ENCODE data around the gene AMOTL1.

The AMOTL1 gene

DNA sequence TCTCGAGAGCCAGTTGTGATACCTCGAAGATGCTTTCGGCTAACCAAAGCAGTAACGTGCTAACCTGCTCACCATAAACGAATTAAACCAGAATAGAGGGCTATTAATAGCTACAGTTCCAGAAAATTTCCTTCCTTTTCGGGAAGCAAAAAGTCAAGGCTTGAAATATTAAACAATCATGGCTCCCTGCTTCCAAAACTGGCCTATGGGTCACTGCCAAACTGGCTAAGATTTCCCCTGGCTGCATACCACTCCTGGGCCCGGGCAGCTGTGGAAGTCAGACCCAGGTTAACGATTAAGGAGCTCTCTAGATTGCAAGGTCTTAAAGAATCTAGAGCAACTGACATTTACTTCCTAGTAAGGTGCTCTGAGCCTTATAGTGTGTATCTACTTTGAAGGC is 1.7 kb downstream of the AMOTL1 start:
- no peak for DNase-seq (ENCODE audit: low read depth, low spot score)
- H3K9me3 ChIP-seq (ENCODE audit: low read depth, low read length): no peaks in the 10 kb centered on the region
- H3K9ac ChIP-seq (ENCODE audit: insufficient read length): peak overlapping the region; percentile 92
- H3K27ac ChIP-seq: no peak overlapping the region
- peak overlapping the region; percentile 84 for H3K4me3 ChIP-seq
- peaks cover 10% of the 10 kb centered on the region; the same call in 1 of the 2 replicates for H3K36me3 ChIP-seq (ENCODE audit: insufficient read depth, low read length)
- TF ChIP-seq EZH2 (IDR thresholded peaks at IDR 0.05) (no peak), FOXP2 (optimal IDR thresholded peaks at IDR 0.05; ENCODE audit: control extremely low read depth, extremely low read length, insufficient read depth) (no peak), POLR2AphosphoS5 (IDR thresholded peaks at IDR 0.05; ENCODE audit: borderline replicate concordance, low read depth, low read length) (no peak)

DNA sequence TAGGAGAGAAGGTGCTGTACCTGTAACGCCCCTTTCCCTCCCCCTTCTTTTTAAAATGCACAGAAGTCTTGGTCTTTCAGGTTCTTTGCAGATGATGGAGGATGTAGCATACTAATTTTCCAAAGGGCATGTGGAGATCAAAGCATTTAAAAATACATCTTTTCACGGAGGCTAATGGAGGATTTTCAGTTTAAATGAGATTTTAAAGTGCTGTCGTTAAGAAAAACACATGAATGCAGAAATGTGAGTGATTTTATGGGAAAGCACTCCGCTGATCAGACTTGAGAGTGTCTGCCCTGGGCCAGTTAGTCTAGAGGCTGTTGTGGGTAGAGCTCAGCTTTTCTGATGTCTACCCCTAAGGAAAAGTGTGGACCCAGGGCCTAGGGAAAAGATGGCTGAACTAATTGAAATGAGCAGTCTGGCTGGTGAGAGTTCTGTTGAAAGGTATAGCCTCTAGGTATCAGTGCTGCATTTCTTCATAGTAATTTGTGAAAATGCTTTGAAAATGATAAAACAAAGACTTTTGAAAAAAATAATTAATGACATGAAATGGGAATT is 2.5 kb downstream of the AMOTL1 start:
- TF ChIP-seq EZH2 (IDR thresholded peaks at IDR 0.05) (no peak), FOXP2 (optimal IDR thresholded peaks at IDR 0.05; ENCODE audit: control extremely low read depth, extremely low read length, insufficient read depth) (no peak), POLR2AphosphoS5 (IDR thresholded peaks at IDR 0.05; ENCODE audit: borderline replicate concordance, low read depth, low read length) (no peak)
- DNase-seq (ENCODE audit: low read depth, low spot score): no peak
- Histone ChIP-seq H3K9me3 (ENCODE audit: low read depth, low read length) (no peaks in the 10 kb centered on the region), H3K9ac (ENCODE audit: insufficient read length) (no peak overlapping the region), H3K27ac (no peak overlapping the region), H3K4me3 (peak overlapping the region; percentile 84), H3K36me3 (ENCODE audit: insufficient read depth, low read length) (peaks cover 10% of the 10 kb centered on the region; the same call in 1 of the 2 replicates)

DNA sequence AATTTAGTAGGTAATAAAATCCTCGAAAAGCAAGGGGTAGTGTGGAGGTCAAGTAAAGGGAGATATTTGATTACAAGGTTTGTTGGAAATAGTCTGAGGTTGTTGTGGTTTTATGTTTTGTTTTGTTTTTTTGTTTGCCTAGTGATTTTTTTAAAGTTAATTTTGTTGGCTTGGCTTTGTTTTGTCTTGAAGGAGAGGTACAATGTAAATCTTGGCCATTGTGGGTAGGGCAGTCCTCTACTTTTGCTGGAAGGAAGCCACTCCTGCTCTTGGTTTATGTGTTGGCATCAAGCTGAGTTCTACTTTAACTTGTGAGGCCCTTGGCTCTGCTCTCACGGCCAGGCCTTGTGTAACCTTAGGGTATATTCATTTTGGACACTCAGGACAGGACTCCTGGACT is 3.2 kb downstream of the AMOTL1 start:
- Histone ChIP-seq H3K9me3 (ENCODE audit: low read depth, low read length) (no peaks in the 10 kb centered on the region), H3K9ac (ENCODE audit: insufficient read length) (no peak overlapping the region), H3K27ac (no peak overlapping the region), H3K4me3 (no peak overlapping the region), H3K36me3 (ENCODE audit: insufficient read depth, low read length) (peaks cover 10% of the 10 kb centered on the region; the same call in 1 of the 2 replicates)
- no peak for DNase-seq (ENCODE audit: low read depth, low spot score)
- TF ChIP-seq FOXP2 (optimal IDR thresholded peaks at IDR 0.05; ENCODE audit: control extremely low read depth, extremely low read length, insufficient read depth): no peak
- no peak for TF ChIP-seq POLR2AphosphoS5 (IDR thresholded peaks at IDR 0.05; ENCODE audit: borderline replicate concordance, low read depth, low read length)
- no peak for TF ChIP-seq EZH2 (IDR thresholded peaks at IDR 0.05)

DNA sequence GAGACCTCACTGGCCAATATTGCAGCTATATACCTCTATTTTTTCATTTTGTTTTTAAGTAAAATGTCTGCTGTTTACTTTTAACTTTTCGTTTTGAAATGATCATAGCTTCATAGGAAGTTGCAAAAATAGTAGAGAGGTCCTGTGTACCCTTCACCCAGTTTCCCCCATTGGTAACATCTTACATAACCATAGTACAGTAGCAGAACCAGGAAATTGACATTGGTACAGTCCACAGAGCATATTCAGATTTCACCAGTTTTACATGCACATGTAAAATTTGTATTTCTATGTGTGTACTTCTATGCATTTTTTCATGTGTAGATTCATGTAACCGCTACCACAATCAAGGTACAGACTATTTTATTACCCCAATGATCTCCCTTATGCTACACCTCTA is 3.8 kb downstream of the AMOTL1 start:
- peaks cover 10% of the 10 kb centered on the region; the same call in 1 of the 2 replicates for H3K36me3 ChIP-seq (ENCODE audit: insufficient read depth, low read length)
- TF ChIP-seq FOXP2 (optimal IDR thresholded peaks at IDR 0.05; ENCODE audit: control extremely low read depth, extremely low read length, insufficient read depth) (no peak), EZH2 (IDR thresholded peaks at IDR 0.05) (no peak), POLR2AphosphoS5 (IDR thresholded peaks at IDR 0.05; ENCODE audit: borderline replicate concordance, low read depth, low read length) (no peak)
- no peak for DNase-seq (ENCODE audit: low read depth, low spot score)
- H3K9ac ChIP-seq (ENCODE audit: insufficient read length): no peak overlapping the region
- no peak overlapping the region for H3K27ac ChIP-seq
- no peak overlapping the region for H3K4me3 ChIP-seq
- H3K9me3 ChIP-seq (ENCODE audit: low read depth, low read length): no peaks in the 10 kb centered on the region

DNA sequence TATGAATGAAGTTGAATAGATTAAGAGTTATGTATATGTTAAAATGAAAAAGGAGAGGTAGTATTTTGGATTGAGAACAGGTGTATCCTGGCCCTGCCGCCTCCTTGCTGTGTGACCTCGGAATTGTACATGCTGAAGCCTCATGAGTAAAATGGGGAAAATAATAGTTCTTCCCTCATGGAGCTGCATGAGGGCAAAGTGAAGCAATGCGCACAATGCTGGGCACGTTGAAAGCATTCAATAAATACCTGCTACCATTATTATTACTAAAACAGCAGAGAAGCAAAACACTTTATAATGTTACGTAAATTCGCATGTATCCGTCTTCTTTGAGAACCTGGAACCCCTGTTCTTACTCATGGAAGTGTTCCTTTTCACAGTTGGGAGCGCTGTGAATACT is 5.7 kb downstream of the AMOTL1 start:
- H3K4me3 ChIP-seq: no peak overlapping the region
- no peaks in the 10 kb centered on the region for H3K9me3 ChIP-seq (ENCODE audit: low read depth, low read length)
- no peak overlapping the region for H3K27ac ChIP-seq
- DNase-seq (ENCODE audit: low read depth, low spot score): no peak
- no peak overlapping the region for H3K9ac ChIP-seq (ENCODE audit: insufficient read length)
- no peak for TF ChIP-seq POLR2AphosphoS5 (IDR thresholded peaks at IDR 0.05; ENCODE audit: borderline replicate concordance, low read depth, low read length)
- no peak for TF ChIP-seq EZH2 (IDR thresholded peaks at IDR 0.05)
- TF ChIP-seq FOXP2 (optimal IDR thresholded peaks at IDR 0.05; ENCODE audit: control extremely low read depth, extremely low read length, insufficient read depth): no peak
- H3K36me3 ChIP-seq (ENCODE audit: insufficient read depth, low read length): peaks cover 10% of the 10 kb centered on the region; the same call in 1 of the 2 replicates

DNA sequence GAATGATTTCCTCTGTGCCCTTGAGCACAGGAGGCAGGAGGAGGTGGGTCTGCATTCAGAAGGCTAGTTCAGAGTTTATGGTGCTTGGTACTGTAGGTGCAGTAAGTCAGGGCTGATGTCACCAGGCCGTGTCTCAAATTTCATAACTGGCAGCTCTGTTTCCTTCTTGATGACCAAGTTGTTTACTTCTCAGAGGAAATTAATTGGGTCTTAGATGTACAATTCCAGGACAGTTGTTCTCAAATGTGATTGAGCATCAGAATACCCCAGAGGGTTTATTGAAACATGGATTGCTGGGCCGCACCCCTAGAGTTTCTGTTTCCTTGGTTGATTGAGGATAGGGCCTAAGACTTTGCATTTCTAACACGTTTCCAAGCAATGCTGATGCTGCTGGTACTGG is 6.2 kb downstream of the AMOTL1 start:
- no peak overlapping the region for H3K27ac ChIP-seq

DNA sequence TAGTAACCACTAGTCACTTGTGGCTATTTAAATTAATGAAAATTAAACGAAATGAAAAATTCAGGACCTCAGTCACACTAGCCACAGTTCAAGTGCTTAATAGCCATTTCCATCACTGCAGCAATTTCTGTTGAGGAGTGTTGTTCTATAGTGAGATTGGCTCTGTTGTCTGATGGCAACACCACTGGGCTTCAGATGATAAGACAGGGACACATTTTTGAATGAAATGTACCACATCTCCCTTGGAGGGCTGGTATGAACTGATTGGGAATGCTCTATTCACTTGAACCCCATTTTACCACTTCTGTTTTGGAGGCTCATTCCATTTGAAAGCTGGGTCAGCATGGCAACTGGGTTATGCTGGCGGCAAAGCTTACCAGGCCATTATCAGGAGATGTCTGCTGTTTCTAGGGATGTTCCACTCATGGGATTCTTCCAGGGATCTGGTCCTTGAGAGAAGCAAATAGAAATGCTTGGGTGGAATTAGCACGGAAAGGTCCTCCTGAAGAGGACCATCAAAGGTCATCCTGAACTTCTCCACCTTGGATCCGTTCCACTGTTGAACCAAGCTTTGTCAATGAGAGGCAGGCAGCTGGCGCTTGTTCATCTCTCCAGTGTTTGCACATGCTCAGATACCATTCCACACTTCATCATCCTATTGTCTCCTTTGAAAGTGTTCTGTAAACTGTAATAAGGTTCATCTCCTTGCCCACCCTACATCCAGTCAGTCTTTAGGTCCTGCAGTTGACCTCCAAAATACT is 7.6 kb downstream of the AMOTL1 start:
- DNase-seq (ENCODE audit: low read depth, low spot score): no peak
- no peak overlapping the region for H3K27ac ChIP-seq
- H3K9ac ChIP-seq (ENCODE audit: insufficient read length): no peak overlapping the region
- peaks cover 10% of the 10 kb centered on the region; the same call in 1 of the 2 replicates for H3K36me3 ChIP-seq (ENCODE audit: insufficient read depth, low read length)
- no peaks in the 10 kb centered on the region for H3K9me3 ChIP-seq (ENCODE audit: low read depth, low read length)
- H3K4me3 ChIP-seq: no peak overlapping the region
- TF ChIP-seq EZH2 (IDR thresholded peaks at IDR 0.05): no peak

More for the DNA sequence above, 6.2 kb downstream of the AMOTL1 start:
- TF ChIP-seq EZH2 (IDR thresholded peaks at IDR 0.05): no peak
- TF ChIP-seq FOXP2 (optimal IDR thresholded peaks at IDR 0.05; ENCODE audit: control extremely low read depth, extremely low read length, insufficient read depth): no peak
- no peak for TF ChIP-seq POLR2AphosphoS5 (IDR thresholded peaks at IDR 0.05; ENCODE audit: borderline replicate concordance, low read depth, low read length)
- no peaks in the 10 kb centered on the region for H3K9me3 ChIP-seq (ENCODE audit: low read depth, low read length)
- H3K9ac ChIP-seq (ENCODE audit: insufficient read length): no peak overlapping the region
- H3K4me3 ChIP-seq: no peak overlapping the region
- DNase-seq (ENCODE audit: low read depth, low spot score): no peak
- peaks cover 10% of the 10 kb centered on the region; the same call in 1 of the 2 replicates for H3K36me3 ChIP-seq (ENCODE audit: insufficient read depth, low read length)

DNA sequence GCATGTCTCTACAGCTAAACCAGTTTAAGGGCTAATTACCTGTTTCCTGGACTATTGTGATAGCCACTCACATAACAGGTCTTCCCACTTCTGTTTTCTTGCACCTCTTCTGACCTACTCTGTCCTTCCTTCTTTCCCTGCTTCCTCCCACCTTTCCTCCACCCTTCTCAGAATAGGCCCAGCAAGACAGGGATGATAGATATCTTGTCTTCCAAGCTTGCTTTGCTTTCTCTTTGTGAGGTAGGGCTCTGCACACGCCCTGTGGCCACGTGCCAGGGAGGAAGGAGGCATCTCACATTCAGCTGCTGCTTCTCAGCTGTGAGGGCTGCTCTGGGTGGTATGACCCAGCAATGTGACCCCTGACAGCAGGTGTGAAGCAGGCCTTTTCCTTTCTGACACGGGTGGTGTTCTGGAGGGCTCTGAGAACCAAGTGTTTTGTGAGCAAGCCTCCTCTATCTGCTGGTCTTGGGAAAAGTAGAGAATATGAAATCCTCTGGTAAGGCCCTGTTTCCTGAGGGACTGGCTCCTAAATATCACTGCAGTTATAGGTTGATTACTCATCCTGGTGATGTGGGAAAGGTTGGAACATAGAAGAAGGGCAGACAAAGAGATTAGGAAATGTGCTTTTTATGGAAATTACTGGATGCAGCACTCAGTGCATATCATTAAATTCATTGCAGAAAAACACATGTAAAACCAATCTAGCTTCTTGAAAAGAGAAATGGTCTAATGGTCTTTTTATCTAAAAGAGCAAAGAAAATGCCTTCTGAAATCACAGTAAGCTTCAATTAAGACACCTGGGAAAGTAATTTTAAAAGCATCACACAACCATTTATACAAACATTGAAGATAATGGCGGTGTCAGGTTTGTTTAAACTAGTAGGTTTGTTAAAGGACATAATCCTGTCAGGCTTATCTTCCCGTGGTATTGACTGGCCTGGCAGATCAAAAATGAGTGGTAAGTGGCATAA is 8.5 kb downstream of the AMOTL1 start:
- TF ChIP-seq EZH2 (IDR thresholded peaks at IDR 0.05) (no peak), FOXP2 (optimal IDR thresholded peaks at IDR 0.05; ENCODE audit: control extremely low read depth, extremely low read length, insufficient read depth) (no peak), POLR2AphosphoS5 (IDR thresholded peaks at IDR 0.05; ENCODE audit: borderline replicate concordance, low read depth, low read length) (no peak)
- no peak overlapping the region for H3K4me3 ChIP-seq
- H3K27ac ChIP-seq: no peak overlapping the region
- DNase-seq (ENCODE audit: low read depth, low spot score): no peak
- peaks cover 7% of the 10 kb centered on the region; the same call in 1 of the 2 replicates for H3K36me3 ChIP-seq (ENCODE audit: insufficient read depth, low read length)
- no peaks in the 10 kb centered on the region for H3K9me3 ChIP-seq (ENCODE audit: low read depth, low read length)
- H3K9ac ChIP-seq (ENCODE audit: insufficient read length): no peak overlapping the region

Data from SK-N-MC (cell line).